GM19035 (cell line): ENCODE results near the gene SERP2.

ENCODE experiments used
- ATAC-seq: cut with Tn5 transposase; IDR thresholded peaks from one replicate; pipeline ENCODE4 v1.9.1; 2021; ENCODE audit not compliant: unreplicated experiment

SERP2 gene

DNA sequence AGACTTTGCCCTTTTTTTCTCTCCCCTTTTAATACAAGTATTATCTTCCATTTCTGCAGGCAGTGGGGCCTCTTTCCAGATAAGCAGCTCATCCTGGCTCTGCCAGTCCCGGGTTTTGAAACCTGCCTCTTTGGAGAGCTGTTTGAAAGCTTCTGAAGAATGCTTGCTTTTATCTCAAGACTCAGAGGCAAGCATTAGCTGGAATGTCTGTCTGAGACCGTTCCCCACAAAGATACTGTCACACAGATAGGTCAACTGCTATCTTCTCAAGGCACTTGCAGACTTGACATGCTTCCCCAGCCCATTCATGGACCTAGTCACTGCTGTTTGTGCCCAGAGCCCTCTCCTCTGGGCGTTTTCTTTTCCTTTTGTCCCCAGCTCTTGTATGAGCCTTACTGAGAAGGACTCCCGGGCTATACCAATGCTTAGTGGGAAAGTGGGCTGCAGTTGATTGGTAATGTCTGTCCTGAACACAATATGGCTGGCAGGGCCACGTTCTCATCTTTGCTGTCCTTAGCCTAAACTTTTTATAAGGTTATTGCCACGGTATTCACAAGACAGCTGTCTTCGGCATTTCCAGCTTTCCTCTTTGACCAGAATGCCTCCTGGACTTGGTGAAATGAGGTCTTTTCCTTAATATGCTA, 13.4 kb downstream of the SERP2 start:
- no peak for ATAC-seq

DNA sequence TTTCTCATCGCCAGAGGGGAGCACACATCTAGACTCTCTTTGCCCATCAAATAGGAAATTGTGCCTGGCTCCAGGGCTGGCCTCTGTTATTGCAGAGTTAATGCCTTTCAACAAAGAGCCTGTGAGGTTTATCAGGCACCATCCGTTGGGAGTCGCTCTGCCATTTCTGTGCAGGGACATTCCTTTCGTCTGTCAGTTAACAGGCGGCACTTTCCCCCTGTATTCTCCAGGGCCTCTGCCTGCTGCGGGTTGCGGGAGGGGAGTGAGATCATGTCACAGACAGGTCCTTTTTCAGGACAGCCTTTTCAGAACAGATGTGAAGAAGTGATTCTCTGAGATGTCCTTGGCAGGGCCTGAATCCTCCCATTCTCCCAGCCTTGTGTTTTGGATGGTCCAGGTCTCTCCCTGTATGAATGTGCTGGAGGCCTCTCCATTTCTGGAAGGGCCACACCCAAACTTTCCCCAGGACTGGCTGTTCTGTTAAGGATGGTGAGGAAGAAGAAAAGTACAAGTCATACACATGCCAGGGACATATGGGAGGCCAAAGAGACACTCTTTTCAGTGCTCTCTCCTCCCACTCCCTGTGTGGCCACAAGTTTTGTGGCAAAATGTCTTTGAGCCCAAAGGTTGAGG, 14.9 kb downstream of the SERP2 start:
- no peak for ATAC-seq

DNA sequence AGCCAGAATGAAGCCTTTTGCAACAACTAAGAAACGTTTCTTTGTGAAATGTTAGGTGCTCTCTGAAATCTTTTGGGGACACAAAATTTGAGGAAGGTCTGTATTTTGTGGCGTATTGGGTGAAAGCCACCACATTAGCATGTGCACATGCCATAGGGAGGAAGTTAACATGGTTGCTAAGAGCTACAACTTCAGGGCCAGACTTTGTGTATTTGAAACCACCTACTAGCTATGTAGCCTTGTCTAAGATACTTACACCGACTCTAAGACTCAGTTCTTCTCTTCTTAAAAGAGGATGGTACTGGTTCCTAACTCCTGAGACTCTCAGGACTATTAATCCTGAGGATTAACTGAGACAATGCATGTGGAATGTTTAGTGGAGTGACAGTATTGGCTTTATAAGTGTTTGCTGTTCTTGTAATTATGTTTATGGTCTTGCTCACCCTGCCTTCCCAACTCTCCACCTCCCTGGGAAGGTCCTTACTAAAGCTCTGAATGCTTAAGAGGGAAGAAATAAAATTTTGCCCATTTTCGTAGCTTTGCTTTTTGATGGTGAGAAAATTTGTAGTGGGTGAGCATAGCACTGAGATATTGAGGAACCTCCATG, 15.5 kb downstream of the SERP2 start:
- ATAC-seq: no peak

DNA sequence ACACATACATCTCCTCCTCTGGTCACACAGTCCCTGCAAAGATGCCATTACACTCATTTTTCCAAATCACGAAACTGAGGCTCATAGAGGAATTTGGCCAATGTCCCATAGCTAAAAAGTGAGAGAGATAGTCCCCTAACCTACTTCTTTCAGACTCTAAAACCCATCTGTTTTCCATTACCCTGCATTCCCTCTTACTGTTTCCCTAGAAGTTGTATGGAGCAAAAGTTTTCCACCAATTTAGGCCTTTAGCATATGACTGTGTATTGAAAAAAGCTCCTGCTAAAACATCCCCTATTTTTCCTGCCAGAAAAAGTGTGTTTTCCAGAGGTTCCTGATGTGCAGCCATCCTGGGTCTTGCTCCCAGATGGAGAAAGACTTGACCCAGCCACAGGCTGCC, 16.3 kb downstream of the SERP2 start:
- ATAC-seq: no peak

DNA sequence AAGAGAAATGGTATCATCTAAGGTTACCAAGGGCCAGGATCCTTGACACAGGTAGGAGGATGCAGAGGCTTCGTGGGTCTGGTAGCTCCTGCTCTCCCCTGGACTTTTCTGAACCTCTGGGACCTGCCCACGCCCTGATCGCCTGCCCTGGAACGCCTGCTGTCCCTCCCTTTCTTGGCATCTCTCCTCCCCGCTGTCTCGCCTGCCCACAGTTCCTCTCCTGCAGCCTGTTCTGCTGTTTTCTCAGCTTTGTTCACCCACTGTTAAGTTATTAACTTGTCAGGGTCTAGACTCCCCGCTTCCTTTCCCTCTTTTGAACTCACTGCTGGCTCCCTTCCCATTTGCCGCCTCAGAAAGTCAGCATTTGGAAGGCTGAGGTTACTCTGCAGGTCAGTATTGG, 19.8 kb downstream of the SERP2 start:
- no peak for ATAC-seq

DNA sequence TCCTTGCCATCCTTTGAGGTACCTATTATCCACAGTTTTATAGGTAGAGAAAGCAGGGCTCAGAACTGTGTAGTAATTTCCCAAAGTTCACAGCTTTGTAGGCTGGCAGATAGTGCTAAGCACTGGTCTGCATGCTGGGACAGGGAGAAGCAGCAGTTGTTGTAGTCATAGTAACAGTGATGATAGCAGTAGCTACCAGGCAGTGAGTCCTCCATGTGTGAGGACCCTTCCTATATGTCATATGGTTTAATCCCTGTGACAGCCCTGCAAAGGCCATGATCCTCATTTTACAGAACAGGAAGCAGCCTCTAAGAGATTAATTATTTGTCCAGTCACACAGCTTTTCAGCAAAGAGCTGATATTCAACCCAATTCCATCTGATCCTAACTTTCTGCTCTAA, 21.0 kb downstream of the SERP2 start:
- ATAC-seq: no peak

DNA sequence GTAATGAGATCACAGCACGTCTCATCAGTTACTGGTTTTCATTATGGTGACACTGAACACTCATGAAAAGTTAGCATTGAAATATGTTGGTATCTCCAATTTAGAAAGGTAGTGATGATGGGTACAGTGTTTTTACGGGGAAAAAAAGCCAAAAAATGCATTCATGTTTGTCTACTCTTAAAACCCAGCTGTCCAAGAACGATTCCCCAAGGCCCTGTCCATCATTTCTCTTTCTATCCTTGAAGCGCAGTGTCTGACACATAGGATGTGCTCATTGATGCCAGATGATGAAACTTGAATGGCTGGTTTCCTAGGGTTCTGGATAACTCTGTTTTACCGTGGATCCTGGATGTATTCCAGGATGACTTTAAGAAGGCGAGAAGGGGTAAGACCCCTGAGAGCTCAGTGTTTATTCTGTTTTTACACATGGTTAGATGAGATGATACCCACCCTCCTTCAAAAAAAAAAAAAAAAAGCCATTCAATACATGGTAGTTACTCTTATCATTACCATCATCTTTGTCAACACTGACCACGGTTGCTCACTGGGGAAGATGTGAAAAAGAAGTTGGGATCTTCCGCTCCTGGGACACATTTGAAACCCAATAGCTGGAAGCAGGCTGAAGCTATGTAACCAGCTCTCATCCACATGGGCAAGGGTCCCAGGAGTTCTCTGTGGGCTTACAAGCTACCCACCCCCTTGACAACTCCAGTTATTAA, 22.5 kb downstream of the SERP2 start:
- ATAC-seq: no peak

DNA sequence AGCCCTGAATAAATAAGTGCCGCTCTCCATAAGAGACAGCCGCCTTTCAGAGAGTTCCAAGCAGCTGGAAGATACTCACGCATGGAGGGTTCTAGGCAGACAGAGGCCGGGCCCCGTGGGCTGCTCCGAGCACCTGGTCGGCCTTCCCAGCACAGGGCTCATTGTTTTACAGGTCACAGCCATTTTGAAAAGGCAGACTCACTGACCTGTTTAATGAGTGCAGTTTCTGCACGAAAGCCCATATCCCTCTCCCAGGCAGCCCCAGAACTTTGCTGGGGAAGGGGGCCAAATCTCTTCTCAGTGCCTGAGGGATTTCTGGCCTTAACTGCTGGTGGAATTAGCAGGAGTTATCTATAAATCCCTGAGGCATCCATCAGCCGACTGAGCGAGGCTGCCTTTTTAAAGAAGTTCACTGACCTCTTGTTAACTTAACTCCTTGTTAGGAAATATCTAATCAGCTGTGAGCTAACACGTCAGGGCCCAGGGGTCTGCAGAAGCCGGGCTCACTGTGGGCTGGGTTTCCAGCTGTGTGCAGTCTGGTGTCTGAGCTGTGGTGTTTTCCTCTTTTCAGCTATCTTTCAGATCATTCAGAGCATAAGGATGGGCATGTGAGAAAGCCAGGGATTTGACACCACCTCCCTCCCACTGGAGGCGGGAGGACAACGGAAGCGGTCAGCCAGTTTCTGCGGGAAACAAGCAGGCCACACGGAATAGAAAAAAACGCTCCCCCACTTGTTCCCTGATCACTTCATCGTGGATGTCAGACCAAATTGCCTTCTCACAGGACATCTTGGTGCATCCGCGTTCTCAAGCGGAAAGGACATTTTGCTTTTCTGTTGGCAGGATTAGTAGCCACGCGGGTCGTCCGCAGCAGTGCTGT, 23.3 kb downstream of the SERP2 start:
- no peak for ATAC-seq

DNA sequence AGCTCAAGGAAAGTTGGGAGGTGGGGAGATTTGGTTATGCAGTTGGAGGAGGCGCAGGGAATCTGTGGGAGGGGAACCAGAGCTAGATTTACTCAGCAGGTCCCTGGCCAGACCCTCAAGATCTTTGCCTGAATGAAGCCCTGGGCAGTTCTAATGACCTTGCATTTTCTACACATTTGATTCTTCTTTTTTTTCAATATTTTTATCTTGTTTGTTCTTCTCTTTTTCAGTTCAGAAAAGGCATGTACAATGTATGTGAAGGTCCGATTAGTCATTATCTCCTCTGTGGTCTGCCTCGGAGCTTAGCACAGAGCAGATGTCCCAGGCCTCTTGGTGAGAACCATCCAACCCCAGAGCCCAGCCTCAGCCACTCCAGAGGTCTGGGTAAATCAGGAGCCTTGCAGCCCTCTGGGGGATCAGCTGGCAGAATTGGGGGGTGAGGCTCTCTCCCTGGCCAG, 24.2 kb downstream of the SERP2 start:
- ATAC-seq: no peak

DNA sequence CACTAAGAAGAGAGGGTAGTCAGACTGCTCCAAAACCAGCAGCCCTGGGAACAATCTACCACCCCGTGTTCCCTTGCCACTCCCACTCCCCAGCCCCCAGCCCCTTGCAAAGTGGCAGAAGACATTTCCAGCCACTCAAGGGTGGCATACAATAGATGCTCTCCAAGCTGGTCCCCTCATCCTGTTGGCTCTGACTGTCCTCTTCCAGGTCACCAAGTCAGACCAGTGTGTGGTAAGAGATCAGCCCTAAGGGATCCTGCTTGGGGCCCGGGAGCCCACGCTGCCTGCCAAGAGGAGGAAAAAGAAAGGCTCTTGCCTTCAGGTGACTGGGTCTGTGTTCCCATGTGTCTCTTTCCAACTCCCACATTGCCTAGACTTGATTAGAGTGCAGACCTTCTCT, 25.0 kb downstream of the SERP2 start:
- no peak for ATAC-seq

DNA sequence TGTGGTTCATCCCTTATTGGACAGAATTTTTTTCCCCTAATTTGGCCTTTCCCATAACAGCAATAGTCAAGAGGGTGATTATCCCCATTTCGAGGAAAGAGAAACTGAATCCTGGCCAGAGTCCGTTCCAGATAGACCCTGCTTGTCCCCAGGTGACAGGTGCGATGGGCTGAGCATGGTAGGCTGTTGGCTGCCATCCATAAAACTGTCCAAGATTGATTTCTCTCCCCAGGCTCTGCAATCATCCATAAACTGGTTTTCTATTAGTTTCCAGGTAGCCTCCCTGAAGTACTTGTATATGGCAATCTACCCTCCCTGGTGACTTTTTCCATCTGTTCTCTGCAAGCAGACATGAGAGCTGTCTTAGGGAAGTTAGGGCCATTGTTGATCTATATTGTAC, 25.4 kb downstream of the SERP2 start:
- ATAC-seq: no peak

DNA sequence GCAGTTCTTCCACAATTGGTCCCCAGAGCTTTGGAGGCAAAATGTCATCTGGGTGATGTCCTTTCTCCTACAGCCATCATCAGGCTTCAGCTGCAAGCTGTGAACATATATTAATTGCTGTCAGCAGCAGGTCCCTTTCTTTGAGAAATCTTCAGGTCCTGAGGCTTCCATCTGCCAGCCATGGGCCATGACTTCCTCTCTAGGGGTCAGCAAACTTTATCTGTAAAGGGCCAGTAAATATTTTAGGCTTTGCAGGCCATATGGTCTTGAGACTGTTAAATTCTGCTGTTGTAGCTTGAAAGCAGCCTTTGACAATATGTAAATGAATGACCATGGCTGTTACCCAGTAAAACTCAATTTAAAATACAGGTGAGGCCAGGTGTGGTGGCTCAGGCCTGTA, 27.1 kb downstream of the SERP2 start:
- ATAC-seq: no peak

DNA sequence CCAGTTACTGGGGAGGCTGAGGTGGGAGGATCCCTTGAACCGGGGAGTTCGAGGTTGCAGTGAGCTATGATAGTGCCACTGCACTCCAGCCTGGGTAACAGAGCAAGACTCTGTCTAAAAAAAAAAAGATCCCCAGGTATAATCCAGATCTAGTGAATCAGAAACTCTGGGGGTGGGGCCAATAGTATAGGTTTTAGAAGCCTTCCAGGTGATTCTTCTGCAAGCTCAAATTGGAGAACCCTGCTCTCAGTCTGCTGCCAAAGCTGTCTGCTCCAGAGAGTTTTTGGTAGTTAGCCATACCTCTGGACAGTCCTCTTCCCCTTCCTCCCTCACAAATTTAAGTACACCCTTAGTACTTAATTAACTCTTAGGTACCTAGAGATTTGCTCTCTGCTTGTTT, 28.0 kb downstream of the SERP2 start:
- ATAC-seq: no peak

DNA sequence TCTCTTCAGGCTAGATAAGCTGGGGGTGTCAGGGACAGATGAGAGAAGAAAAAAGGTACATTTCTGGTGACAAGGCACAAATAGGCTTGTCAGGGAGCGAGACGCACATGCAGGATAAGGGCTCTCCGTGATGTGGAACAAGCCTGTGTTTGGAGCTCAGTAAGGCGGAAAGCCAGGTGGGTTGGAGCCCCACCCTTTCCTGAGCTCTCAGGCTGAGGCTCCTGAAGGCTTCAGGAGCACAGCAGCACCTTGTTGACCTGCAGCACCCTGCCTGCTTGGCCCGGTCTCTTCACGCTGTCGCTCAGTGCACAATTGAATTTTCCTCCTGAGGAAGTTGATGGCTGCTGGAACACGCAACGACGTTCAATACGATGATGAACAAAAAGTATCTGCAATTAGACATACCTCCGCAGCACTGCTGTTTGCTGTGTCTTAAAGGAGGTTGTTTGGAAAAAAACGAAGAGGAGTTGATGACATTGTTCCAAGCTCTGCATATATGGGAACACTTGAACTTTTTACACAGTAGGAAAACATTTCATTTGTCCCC, 29.3 kb downstream of the SERP2 start:
- ATAC-seq: no peak

DNA sequence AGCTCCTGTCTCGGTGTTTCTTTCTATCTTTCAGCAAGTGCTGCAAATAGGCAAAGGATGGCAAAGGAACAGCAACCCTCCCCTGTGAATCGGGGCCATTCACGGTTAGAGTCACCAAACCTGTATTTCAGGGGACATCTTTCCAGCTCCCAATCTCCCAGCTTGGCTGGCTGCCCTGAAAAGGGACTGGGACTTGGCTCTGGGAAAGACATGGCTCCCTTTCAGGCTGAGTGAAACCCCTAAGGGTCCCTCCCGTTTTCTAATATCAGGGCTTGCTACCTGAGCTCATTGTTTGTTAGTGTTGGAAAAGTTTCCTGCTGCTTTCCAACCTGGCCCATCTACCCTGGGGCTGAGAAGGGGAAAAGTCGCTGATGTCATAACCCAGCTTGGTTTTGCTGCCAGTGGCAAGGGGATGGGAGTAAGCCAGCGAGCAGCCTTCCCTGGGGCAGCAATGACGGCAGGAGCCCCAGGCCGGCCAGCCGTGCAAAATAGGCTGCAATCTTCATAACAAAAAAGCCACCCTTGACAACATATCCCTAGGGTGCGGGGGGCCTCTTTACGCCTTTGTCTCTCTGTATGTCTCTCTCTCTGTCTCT, 29.9 kb downstream of the SERP2 start:
- ATAC-seq: no peak

DNA sequence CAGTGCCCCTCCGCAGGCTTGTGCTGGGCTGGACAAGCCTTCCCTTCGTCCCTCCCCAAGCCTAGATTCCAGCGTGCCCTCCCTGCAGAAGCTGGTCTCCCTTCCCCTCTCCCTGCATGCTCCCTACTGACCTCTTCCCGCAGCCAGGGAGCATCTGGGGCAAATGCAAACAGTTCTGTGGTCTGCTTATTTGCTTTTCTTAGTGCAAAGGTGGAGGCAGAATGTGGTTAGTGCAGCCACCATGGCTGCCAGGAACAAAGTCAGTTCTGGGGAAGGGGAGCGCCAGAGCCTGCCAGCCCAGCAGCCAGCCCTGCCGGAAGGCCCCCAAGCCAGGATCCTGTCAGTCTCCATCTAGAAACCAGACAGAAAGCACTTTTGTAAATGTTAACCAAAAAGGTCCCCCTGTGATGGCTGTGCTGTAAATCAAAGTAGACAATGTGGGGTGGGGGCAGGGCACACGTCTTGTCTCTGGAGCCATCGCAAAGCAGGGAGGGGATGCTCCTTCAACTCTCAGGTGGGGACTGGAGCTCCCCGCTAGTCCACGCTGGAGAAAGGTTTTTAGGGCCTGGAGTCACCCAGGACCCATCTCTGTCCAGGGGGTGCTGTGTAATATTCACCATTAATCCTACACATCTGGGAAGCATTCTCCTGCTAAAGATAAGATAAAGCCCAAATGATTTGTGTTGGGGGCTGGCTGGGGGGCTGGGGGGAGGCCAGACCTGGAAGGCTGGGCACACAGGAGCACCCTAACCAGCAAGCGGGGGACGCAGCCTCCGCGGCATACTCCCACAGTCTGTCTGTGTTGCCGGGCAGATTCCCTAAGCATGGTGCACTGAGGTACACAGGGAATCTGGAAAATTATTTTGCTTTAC, 30.9 kb downstream of the SERP2 start:
- ATAC-seq: no peak

DNA sequence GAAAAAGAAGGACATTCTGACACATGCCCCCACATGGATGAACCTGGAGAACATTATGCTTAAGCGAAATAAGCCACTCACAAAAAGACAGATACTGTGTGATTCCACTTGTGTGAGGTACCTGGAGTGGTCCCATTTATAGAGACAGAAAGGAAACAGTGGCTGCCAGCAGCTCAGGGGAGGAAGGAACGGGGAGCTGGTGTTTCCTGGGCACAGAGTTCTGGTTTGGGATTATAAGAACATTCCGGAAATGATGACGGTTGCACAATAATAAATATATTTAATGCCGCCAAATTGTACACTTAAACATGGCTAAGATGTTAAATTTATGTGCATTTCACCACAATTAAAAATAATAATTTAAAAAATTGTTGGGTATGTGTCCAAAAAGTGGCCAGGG, 33.0 kb downstream of the SERP2 start:
- no peak for ATAC-seq

DNA sequence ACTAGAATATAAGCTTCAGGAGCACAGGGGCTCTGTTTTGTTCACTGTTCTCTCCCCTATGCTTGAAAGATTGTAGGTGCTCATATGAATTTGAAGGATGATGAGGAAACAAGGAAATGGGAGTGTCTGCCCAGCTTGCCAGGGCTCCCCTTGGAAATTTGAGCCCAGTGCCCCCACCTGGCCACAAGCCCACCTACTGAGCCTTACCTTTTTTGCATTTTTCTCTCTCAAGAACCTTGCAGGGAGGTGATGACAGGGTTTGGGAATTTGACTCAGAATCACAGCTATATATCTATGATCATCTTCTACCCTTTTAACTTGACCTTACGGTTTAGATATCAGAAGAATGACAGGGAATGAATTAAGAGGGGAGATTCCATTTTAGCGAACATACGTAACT, 33.8 kb downstream of the SERP2 start:
- ATAC-seq: no peak

DNA sequence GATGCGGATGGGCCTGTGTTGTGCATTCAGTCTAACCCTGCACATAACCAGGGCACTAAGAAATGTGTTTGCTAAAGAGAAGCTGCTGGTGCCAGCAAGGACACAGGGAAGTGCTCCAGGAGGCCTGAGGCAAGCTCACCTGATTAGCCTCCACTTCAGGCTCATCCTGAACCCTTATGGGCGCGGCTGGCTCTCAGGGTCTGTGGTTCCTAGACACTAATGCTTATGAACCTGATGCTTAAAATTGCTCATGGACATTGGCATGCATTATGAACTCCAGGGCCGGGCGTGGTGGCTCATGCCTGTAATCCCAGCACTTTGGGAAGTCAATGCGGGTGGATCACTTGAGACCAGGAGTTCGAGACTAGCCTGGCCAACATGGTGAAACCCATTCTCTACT, 34.3 kb downstream of the SERP2 start:
- ATAC-seq: no peak
